ENCODE results near the gene PCK1. TPM values are rescaled to one million over a fixed set of nuclear protein-coding genes. Genes with fewer than 3 reads are reported as not detected.

The PCK1 gene
- total and polyA plus RNA-seq, 2 of the 13 experiments (the other 11 are each of a cell fraction or from before 2014, with no cell fraction given): 6.5 to 12.6 TPM

DNA sequence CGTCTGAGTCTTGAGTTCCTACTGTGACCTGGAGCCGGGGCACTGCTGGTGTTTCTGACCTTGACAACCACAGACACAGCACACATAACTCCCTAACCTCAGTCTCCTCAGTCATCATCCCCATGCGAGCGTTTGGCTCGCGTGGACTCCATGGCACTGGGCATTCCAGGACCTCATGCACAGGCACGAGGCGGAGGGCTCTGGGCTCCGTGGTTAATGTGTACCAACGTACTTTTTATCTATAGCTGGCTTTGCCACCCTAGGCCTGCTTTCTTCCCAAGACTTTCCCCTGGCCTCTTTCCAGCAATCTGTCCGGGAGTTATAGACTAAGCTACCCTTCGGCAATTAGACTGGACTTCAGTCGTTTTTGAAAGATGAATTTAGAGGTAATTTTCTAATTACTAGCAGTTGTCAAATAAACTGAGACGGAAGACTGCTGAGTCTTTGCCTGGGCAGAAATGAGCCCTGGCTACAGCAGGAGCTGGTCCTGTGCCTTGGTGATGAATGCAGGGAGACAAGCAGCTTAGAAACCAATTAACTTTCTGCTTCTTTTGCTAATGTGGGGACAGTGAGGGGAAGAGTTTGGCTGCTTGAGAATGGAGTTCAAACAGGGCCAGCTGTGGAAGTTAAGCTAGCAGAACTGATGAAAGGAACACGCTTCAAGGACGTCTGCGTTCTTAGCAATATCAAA lies 19.9 kb upstream of the PCK1 start:
- no peaks in the 10 kb centered on the region for H4K20me1 ChIP-seq (ENCODE audit: insufficient read depth, low read length)
- no peak overlapping the region for H3K4me3 ChIP-seq (replicated peaks in 1 of 3; ENCODE audit: insufficient read depth in 1 of 3, low read depth in 2 of 3, low read length in 3 of 3)
- FAIRE-seq (no peak), DNase-seq (ENCODE audit: low spot score) (no peak), ATAC-seq (peak; percentile 24)
- no peaks in the 10 kb centered on the region for H3K36me3 ChIP-seq (replicated peaks in 1 of 2; ENCODE audit: control insufficient read depth in 1 of 2, insufficient read depth in 2 of 2, low read length in 2 of 2)
- no peaks in the 10 kb centered on the region for H3K79me2 ChIP-seq (ENCODE audit: insufficient read depth, low read length)
- BruUV-seq (replicated peaks): no TSS peak
- ChIA-PET CTCF (ENCODE audit: low intra/inter-chr PET ratio, low total read pairs) (no interaction called here), POLR2A (interaction anchor here (1.0 kb wide), 1 partner anchor 19 kb away, joined by 3 read pairs; the partner anchor contains the start of gene PCK1)
- no peak overlapping the region for H3K9ac ChIP-seq (ENCODE audit: insufficient read depth, low read depth, low read length)
- peaks cover 32% of the 10 kb centered on the region for H3K4me1 ChIP-seq (ENCODE audit: insufficient read depth, low read length)
- no peaks in the 10 kb centered on the region for H3K9me3 ChIP-seq (ENCODE audit: low read length)
- in situ Hi-C loops (cut with HindIII; ENCODE audit: extremely low pct_ligation_motif_present, low pct_unique_long_range_greater_than_20kb): no loop called here
- WGBS (ENCODE audit: low lambda C conversion rate): 20% methylated on average over 17 of the region's 17 CpGs
- peaks cover 1 to 51% of the 10 kb centered on the region in 2 experiments; a peak in 2 of 5 replicates for H3K27me3 ChIP-seq (ENCODE audit: control insufficient read depth in 1 of 2, insufficient read depth in 2 of 2, low read length in 2 of 2)
- no peak overlapping the region for H2AFZ ChIP-seq (ENCODE audit: low read length)
- intact Hi-C loops (cut with micrococcal nuclease; ENCODE audit: unreplicated experiment): no loop called here
- H3K27ac ChIP-seq (ENCODE audit: extremely low read length, insufficient read depth, low read length): no peak overlapping the region
- no peak overlapping the region for H3K4me2 ChIP-seq (ENCODE audit: low read depth, low read length)
- TF ChIP-seq, protein P1, sequence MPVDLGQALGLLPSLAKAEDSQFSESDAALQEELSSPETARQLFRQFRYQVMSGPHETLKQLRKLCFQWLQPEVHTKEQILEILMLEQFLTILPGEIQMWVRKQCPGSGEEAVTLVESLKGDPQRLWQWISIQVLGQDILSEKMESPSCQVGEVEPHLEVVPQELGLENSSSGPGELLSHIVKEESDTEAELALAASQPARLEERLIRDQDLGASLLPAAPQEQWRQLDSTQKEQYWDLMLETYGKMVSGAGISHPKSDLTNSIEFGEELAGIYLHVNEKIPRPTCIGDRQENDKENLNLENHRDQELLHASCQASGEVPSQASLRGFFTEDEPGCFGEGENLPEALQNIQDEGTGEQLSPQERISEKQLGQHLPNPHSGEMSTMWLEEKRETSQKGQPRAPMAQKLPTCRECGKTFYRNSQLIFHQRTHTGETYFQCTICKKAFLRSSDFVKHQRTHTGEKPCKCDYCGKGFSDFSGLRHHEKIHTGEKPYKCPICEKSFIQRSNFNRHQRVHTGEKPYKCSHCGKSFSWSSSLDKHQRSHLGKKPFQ (CRISPR knock-in tag; IDR thresholded peaks at IDR 0.05; ENCODE audit: insufficient replicate concordance): no peak
- TF ChIP-seq, protein P2, sequence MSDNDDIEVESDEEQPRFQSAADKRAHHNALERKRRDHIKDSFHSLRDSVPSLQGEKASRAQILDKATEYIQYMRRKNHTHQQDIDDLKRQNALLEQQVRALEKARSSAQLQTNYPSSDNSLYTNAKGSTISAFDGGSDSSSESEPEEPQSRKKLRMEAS (IDR thresholded peaks at IDR 0.05): peak; percentile 53; the same call in 1 of the 2 replicates
- TF ChIP-seq, protein P3, sequence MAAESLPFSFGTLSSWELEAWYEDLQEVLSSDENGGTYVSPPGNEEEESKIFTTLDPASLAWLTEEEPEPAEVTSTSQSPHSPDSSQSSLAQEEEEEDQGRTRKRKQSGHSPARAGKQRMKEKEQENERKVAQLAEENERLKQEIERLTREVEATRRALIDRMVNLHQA (CRISPR knock-in tag; IDR thresholded peaks at IDR 0.05): no peak
- no peak for TF ChIP-seq SRSF1 (optimal IDR thresholded peaks at IDR 0.05; ENCODE audit: low read depth, low read length)
- peak; percentile 19 for TF ChIP-seq TEAD3 (CRISPR knock-in tag; optimal IDR thresholded peaks at IDR 0.05; ENCODE audit: borderline replicate concordance)
- peak; percentile 11; the same call in 1 of the 2 replicates for TF ChIP-seq SALL1 (CRISPR knock-in tag; IDR thresholded peaks at IDR 0.05)
- TF ChIP-seq, protein P4, sequence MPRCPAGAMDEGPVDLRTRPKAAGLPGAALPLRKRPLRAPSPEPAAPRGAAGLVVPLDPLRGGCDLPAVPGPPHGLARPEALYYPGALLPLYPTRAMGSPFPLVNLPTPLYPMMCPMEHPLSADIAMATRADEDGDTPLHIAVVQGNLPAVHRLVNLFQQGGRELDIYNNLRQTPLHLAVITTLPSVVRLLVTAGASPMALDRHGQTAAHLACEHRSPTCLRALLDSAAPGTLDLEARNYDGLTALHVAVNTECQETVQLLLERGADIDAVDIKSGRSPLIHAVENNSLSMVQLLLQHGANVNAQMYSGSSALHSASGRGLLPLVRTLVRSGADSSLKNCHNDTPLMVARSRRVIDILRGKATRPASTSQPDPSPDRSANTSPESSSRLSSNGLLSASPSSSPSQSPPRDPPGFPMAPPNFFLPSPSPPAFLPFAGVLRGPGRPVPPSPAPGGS (CRISPR knock-in tag; IDR thresholded peaks at IDR 0.05): no peak
- TF ChIP-seq ZSCAN9 (CRISPR knock-in tag; IDR thresholded peaks at IDR 0.05; ENCODE audit: borderline replicate concordance): no peak
- TF ChIP-seq, protein P5, sequence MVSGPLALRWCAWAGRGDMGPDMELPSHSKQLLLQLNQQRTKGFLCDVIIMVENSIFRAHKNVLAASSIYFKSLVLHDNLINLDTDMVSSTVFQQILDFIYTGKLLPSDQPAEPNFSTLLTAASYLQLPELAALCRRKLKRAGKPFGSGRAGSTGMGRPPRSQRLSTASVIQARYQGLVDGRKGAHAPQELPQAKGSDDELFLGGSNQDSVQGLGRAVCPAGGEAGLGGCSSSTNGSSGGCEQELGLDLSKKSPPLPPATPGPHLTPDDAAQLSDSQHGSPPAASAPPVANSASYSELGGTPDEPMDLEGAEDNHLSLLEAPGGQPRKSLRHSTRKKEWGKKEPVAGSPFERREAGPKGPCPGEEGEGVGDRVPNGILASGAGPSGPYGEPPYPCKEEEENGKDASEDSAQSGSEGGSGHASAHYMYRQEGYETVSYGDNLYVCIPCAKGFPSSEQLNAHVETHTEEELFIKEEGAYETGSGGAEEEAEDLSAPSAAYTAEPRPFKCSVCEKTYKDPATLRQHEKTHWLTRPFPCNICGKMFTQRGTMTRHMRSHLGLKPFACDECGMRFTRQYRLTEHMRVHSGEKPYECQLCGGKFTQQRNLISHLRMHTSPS (CRISPR knock-in tag; IDR thresholded peaks at IDR 0.05; ENCODE audit: low read depth): peak; percentile 60; the same call in 1 of the 2 replicates
- TF ChIP-seq KMT2A (CRISPR knock-in tag; IDR thresholded peaks at IDR 0.05): no peak
- no peak for TF ChIP-seq KDM1A (CRISPR knock-in tag; IDR thresholded peaks at IDR 0.05)
- TF ChIP-seq, protein P6, sequence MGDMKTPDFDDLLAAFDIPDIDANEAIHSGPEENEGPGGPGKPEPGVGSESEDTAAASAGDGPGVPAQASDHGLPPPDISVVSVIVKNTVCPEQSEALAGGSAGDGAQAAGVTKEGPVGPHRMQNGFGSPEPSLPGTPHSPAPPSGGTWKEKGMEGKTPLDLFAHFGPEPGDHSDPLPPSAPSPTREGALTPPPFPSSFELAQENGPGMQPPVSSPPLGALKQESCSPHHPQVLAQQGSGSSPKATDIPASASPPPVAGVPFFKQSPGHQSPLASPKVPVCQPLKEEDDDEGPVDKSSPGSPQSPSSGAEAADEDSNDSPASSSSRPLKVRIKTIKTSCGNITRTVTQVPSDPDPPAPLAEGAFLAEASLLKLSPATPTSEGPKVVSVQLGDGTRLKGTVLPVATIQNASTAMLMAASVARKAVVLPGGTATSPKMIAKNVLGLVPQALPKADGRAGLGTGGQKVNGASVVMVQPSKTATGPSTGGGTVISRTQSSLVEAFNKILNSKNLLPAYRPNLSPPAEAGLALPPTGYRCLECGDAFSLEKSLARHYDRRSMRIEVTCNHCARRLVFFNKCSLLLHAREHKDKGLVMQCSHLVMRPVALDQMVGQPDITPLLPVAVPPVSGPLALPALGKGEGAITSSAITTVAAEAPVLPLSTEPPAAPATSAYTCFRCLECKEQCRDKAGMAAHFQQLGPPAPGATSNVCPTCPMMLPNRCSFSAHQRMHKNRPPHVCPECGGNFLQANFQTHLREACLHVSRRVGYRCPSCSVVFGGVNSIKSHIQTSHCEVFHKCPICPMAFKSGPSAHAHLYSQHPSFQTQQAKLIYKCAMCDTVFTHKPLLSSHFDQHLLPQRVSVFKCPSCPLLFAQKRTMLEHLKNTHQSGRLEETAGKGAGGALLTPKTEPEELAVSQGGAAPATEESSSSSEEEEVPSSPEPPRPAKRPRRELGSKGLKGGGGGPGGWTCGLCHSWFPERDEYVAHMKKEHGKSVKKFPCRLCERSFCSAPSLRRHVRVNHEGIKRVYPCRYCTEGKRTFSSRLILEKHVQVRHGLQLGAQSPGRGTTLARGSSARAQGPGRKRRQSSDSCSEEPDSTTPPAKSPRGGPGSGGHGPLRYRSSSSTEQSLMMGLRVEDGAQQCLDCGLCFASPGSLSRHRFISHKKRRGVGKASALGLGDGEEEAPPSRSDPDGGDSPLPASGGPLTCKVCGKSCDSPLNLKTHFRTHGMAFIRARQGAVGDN (CRISPR knock-in tag; IDR thresholded peaks at IDR 0.05): peak; percentile 30; the same call in 1 of the 2 replicates
- no peak for TF ChIP-seq KAT7 (CRISPR knock-in tag; IDR thresholded peaks at IDR 0.05; ENCODE audit: borderline replicate concordance)
